SK-N-MC (cell line): Measurements from ENCODE around the gene FGF12.

ENCODE experiments used
- EZH2 ChIP-seq: fragments of 200-600 bp; sonication (generic); IDR thresholded peaks from one replicate; pipeline ENCODE4 v1.6.1; 2017; ENCODE audit warnings: antibody characterized with exemption
- FOXP2 ChIP-seq: optimal IDR thresholded peaks from 2 replicates; pipeline ENCODE3; 2011; ENCODE audit warnings: mild to moderate bottlenecking, moderate library complexity; ENCODE audit not compliant: insufficient read depth; ENCODE audit errors: extremely low read length, control extremely low read depth
- POLR2AphosphoS5 ChIP-seq: IDR thresholded peaks from 2 replicates; pipeline ENCODE4 v1.6.1; 2012; ENCODE audit warnings: mild to moderate bottlenecking, low read depth, low read length, borderline replicate concordance

- TF ChIP-seq POLR2AphosphoS5 (no peak), EZH2 (no peak), FOXP2 (no peak)
These were observed 3.9 kb upstream of the FGF12 start for GRCh38 chr3:192731233-192731632.
